M059J (cell line): Measurements from ENCODE around the gene GBP6. TPM values are rescaled to one million over a fixed set of nuclear protein-coding genes. Genes with fewer than 3 reads are reported as not detected.
A peak's percentile ranks its signal among the peaks of the same experiment; 100 is the strongest.
"Not testable (repeated sequence)": the region's sequence is repeated elsewhere in the genome, so short reads cannot be mapped to it uniquely, and the experiment has no call there.

ENCODE experiments used
- DNase-seq: peaks from one replicate; pipeline ENCODE4 v3.0.0-alpha.2; 2012; ENCODE audit warnings: low read depth
- total RNA-seq: library from RNA; depleted of rRNA; stranded (reverse); fragments of >200 nt; shearing (Covaris generic); gene quantifications from 2 replicates; pipeline ENCODE4 v1.2.3, GENCODE V29; 2014; rRNA removed

GBP6 gene
- 0.22 and 0.57 TPM in 2 replicates for total RNA-seq

GRCh38 chr1:89363638-89364536 is at the start of gene GBP6:
Gene GBP6 (plus strand): TSS chr1:89364059. CDS start chr1:89368552, 4,493 bp downstream.
- peak; percentile 63 for DNase-seq

DNA sequence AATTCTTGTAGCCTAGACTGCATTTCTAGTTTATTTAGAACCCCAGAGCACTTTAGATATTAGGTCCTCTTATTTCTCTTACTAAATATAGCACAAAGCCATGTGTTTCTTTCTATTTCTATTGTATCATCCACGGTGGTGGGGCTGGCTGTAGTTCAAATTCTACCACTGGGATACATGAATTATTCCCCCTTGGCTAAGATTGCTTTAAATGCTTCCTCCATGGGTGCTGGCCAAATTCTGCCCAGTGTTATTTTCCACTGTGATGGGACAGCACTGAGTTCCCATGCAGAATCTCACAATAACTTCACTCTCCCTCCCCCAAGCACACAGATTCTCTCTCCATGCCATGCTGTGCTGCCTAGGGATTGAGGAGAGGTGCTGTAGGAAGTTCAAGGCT is 41.5 kb upstream of the GBP6 start:
- DNase-seq = no peak

DNA sequence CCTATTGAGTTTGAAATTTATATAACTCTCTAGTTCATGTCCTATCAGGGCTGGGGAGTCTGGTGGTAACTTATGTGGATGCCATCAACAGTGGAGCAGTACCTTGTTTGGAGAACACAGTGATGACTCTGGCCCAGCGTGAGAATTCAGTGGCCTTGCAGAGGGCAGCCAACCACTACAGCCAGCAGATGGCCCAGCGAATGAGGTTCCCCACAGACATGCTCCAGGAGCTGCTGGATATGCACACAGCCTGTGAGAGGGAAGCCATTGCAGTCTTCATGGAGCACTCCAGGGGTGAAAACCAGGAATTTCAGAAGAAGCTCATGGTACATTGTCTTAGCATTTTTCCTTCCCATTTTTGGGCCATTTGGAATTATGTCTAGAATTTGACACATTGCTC is 32.0 kb upstream of the GBP6 start:
- DNase-seq = no peak

GRCh38 chr1:89332461-89332860 is 31.4 kb upstream of the GBP6 start:
- DNase-seq = no peak

DNA sequence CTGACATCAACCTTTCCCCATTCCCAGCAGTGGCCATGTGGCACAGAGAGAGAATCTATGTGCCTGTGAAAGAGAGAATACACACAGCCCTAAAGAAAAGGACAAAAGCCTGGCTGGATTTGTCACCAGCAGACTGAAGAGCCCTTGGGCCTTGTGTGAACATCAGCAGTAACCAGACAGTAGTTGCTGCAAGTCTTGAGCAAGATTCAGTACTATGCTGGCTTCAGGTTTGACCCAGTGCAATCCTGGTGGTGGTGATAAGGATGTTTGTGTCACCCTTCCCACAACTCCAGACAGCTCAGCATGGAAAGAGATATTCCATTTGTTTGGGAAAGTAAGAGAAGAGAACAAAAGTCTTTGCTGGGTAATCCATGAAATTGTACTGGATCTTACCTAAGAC is 28.4 kb upstream of the GBP6 start:
- no peak for DNase-seq

DNA sequence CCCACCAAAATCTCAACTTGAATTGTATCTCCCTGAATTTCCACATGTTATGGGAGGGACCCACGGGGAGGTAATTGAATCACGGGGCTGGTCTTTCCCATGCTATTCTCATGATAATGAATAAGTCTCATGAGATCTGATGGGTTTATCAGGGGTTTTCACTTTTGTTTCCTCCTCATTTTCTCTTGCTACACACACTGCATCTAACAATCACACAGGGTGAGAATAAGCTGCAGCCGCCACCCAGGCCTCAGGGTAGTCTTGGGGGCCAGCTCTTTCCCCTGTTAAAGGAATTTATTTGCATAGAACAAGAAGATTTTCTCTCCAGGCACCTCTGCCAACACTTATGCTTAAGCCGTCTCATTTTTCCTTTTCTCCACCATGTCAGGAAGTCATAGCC is 26.0 kb upstream of the GBP6 start:
- no peak for DNase-seq

DNA sequence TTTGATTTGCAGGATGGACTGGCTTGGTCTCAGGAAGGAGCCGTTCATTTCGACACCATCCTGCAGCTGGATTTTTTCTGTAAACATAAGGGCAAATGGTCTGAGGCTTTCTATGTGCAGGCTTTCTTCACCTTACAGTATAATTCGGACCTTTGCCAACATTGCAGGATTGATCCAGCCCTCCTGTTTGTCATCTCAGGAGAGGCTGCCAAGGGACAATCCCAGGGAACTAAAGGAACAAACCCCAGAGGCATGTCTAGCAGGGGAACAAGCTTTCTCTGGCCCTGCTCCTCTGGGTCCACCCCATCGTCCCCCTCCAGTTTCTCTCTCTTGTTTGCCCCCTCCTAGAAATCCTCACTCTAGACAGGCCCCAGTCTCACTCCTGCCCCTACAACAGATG is 24.8 kb upstream of the GBP6 start:
- no peak for DNase-seq

DNA sequence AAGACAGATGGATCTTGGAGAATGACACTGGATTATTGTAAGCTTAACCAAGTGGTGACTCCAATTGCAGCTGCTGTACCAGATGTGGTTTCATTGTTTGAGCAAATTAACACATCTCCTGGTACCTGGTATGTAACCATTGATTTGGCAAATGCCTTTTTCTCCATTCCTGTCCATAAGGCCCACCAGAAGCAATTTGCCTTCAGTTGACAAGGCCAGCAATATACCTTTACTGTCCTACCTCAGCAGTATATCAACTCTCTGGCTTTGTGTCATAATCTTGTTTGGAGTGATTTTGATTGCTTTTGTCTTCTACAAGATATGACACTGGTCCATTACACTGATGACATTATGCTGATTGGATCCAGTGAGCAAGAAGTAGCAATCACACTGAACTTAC is 18.4 kb upstream of the GBP6 start:
- not testable (repeated sequence) for DNase-seq

DNA sequence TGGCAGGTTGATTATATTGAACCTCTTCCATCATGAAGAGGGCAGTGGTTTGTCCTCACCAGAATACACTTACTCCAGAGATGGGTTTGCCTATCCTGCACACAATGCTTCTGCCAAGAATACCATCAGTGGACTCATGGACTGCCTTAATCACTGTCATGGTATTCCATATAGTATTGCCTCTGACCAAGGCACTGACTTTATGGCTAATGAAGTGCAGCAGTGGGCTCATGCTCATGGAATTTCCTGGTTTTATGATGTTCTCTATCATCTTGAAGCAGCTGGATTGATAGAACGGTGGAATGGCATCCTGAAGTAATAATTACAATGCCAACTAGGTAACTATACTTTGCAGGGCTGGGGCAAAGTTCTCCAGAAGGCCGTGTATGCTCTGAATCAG is 16.6 kb upstream of the GBP6 start:
- DNase-seq = peak; percentile 17

DNA sequence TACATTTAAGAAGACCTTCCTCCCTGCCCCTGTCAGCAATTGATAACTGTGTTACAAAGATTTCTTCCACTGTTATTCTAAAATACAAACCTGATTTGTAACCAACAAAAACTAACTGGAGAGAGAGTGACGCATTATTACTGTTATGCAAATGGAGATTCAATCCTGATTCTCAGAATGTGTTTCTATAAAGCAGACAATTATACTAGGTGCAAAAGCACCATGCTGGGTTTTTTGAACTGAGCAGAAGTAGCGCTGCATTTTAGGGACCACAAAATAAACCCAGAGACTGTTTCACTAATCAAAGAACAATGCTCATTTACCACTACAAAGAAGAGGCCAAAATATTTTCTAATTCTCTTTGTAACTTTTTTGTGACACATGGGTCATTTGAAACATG is 13.6 kb upstream of the GBP6 start:
- no peak for DNase-seq

- no peak for DNase-seq
Observed at GRCh38 chr1:89351597-89352311, 12.1 kb upstream of the GBP6 start.

DNA sequence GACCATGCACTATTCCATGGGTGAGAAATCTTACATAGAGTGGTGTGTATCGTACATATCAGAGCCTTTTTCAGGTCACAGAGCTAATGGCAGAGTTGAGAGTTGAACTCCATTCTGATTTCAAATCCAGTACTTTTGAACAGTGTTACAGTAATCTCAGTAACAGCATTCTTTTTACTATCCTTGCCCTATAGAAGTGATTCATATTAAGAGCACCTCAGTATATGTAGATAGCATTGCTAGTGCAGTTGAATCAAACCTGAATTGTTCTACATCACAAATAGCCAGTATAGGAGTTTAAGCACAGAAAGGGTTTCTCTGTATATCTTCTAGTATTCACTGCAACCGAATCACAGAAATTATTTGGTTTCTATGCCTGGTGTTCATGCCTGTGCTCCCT is 11.4 kb upstream of the GBP6 start:
- DNase-seq = no peak

DNA sequence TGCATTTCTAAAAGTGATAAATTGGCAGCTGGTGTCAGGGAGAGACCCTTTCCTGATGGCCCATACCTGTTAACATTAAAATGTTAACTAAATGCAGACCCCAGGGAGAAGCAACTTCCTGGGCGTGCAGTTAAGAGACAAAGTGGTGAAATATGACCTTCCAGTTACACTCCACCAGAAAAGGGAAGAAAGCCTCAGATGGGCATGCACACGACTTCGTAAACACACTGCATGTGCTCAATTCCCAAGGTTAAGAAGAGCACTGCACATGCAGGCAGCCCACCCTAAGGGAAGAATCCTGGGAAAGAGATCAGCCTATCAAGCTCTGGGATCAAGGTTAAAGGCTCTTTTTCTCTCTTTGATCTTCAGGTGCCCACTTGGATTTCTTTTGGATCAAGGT is 9.7 kb upstream of the GBP6 start:
- DNase-seq = no peak

GRCh38 chr1:89355056-89355455 is 8.8 kb upstream of the GBP6 start:
- no peak for DNase-seq

GRCh38 chr1:89356658-89357400 is 7.0 kb upstream of the GBP6 start:
- peak; percentile 81 for DNase-seq

DNA sequence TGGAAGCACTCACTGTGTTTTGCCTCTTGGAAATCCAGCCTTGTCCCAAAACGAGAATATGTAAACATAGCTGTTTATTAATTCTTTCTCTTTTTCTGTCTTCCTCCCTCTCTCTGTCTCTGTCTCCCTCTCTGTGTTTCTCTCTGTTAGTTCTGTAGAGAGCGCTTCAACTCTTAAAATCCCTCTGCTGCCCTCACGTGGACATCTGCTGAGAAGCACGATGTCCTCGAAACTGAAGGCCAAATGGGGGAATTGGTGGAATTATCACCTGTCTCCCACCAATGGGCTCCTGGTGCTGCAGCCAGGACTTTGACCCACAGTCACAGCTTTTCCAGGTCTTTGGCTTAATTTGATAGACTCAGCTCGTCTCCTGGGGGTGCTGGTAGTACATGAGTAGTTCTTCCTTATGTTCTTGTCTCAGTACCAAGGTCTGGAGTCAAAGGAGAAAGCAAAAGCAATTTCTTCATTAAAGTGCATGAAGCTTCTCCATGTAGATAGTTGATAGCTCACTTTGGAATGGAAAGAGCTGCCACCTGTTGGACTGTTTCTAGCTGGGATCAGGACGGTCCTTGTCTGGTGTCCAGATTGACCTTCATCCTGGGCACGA is 5.5 kb upstream of the GBP6 start:
- DNase-seq = peak; percentile 78

GRCh38 chr1:89360716-89361115 is 3.1 kb upstream of the GBP6 start:
- no peak for DNase-seq

DNA sequence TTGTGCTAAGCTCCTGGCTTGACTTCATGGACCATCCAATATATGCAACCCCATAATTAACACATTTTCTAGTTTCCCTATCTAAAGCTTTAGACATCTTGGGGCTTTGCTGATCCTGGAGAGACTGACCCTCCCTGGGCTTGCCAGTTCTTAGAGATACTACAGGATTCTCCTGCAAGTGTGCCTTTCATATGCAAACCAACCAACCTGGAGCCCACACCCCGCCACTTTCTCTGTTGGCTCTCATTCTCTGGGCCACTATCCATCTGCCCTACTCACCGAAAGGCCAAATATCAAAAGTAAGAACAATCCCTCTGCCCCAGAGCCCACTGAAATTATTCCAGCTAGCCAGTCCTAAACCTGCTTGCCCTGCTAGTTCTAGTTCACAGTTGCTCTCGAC is 2.2 kb upstream of the GBP6 start:
- no peak for DNase-seq

- peak; percentile 71 for DNase-seq
Observed at GRCh38 chr1:89363196-89363595, 663 bp upstream of the GBP6 start.

- DNase-seq = no peak
Observed at GRCh38 chr1:89364954-89365550, 1.2 kb downstream of the GBP6 start.

- no peak for DNase-seq
Observed at GRCh38 chr1:89367221-89367620, 3.4 kb downstream of the GBP6 start.

DNA sequence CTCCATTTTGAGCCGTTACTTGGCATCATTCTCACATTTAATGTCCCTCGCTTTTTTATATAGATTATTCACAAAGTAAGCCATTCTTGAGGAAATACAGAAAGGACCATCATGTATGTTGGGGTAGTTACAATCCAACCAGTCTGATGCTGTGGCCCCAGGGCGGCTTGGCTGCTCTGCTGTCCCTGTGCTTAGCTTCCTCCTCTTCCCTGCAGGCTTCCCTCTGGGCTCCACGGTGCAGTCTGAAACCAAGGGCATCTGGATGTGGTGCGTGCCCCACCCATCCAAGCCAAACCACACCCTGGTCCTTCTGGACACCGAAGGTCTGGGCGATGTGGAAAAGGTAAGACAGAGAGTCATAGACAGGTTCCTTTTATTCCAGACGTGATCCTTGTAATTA is 5.5 kb downstream of the GBP6 start:
- DNase-seq = no peak
